Measurements from ENCODE around the gene DCANP1.

The DCANP1 gene

DNA sequence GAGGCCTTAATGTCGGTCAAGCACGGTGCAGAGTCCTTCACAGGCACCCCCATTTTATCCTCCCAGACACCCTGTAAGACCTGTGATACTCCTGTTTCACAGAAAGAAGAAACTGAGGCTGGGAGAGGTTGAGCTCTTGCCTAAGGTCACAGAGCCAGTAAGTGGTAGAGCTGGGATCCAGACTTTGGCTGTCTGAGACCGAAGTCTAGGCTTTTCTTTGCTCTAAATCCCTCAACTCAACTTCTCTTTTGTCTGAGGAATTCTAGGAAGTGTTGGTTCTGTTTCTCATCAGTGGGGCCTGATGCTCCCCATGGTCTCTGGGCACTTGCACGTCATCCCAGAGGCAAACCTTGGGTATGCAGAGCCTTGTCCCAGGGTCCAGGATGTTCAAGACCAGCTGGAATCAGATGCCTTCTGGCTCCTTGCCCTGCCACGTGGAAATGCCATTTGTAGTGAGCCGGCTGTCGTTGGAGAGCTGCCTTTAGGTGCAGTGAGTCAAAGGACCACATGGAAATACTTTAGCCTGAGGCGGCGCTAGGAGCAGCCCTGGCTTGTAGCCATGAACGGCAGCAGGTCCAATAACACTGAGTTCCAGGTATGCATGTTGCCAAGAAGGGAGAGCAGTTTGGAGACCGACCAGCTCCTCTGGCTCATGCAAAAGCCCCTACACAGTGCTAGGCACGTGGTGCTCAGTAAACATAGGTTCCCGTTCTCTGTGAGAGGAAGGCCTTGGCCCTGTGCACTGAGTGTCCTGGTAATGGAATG, 9.2 kb downstream of the DCANP1 start:
- TF ChIP-seq FOXP2 (optimal IDR thresholded peaks at IDR 0.05; ENCODE audit: borderline replicate concordance, extremely low read depth, extremely low read length, insufficient read depth) = no peak
- no peak for TF ChIP-seq SIN3A (IDR thresholded peaks at IDR 0.05; ENCODE audit: borderline replicate concordance, insufficient read depth, low read length)
- no peak for TF ChIP-seq TAF1 (IDR thresholded peaks at IDR 0.05; ENCODE audit: borderline replicate concordance, insufficient read depth, low read length)
- TF ChIP-seq, protein P1, sequence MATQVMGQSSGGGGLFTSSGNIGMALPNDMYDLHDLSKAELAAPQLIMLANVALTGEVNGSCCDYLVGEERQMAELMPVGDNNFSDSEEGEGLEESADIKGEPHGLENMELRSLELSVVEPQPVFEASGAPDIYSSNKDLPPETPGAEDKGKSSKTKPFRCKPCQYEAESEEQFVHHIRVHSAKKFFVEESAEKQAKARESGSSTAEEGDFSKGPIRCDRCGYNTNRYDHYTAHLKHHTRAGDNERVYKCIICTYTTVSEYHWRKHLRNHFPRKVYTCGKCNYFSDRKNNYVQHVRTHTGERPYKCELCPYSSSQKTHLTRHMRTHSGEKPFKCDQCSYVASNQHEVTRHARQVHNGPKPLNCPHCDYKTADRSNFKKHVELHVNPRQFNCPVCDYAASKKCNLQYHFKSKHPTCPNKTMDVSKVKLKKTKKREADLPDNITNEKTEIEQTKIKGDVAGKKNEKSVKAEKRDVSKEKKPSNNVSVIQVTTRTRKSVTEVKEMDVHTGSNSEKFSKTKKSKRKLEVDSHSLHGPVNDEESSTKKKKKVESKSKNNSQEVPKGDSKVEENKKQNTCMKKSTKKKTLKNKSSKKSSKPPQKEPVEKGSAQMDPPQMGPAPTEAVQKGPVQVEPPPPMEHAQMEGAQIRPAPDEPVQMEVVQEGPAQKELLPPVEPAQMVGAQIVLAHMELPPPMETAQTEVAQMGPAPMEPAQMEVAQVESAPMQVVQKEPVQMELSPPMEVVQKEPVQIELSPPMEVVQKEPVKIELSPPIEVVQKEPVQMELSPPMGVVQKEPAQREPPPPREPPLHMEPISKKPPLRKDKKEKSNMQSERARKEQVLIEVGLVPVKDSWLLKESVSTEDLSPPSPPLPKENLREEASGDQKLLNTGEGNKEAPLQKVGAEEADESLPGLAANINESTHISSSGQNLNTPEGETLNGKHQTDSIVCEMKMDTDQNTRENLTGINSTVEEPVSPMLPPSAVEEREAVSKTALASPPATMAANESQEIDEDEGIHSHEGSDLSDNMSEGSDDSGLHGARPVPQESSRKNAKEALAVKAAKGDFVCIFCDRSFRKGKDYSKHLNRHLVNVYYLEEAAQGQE (IDR thresholded peaks at IDR 0.05; ENCODE audit: insufficient read depth in 1 of 2, low read depth in 2 of 2, low read length in 2 of 2) = no peak
- TF ChIP-seq POLR2AphosphoS5 (IDR thresholded peaks at IDR 0.05; ENCODE audit: low read depth, low read length) = no peak

DNA sequence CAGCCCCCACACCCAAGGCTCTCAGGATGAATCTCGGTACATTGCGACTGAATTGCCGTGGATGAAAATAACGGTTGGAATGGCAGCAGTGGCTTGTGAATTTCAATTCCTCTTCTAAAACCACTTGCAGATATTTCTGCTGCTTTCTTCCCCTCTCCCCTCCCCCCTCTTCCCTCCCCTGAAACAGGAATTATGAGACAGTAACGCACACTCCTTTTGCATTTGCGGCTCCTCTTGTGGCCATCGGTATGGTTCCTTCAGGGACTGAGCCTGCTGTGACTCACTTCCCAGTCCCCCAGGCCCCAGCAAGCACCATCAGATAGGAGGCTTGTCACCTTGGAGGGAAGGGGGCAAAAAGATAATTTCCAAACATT, 9.7 kb downstream of the DCANP1 start:
- TF ChIP-seq, protein P1 (IDR thresholded peaks at IDR 0.05; ENCODE audit: insufficient read depth in 1 of 2, low read depth in 2 of 2, low read length in 2 of 2) = no peak
- TF ChIP-seq SIN3A (IDR thresholded peaks at IDR 0.05; ENCODE audit: borderline replicate concordance, insufficient read depth, low read length) = no peak
- no peak for TF ChIP-seq FOXP2 (optimal IDR thresholded peaks at IDR 0.05; ENCODE audit: borderline replicate concordance, extremely low read depth, extremely low read length, insufficient read depth)
- TF ChIP-seq TAF1 (IDR thresholded peaks at IDR 0.05; ENCODE audit: borderline replicate concordance, insufficient read depth, low read length) = no peak
- no peak for TF ChIP-seq POLR2AphosphoS5 (IDR thresholded peaks at IDR 0.05; ENCODE audit: low read depth, low read length)

DNA sequence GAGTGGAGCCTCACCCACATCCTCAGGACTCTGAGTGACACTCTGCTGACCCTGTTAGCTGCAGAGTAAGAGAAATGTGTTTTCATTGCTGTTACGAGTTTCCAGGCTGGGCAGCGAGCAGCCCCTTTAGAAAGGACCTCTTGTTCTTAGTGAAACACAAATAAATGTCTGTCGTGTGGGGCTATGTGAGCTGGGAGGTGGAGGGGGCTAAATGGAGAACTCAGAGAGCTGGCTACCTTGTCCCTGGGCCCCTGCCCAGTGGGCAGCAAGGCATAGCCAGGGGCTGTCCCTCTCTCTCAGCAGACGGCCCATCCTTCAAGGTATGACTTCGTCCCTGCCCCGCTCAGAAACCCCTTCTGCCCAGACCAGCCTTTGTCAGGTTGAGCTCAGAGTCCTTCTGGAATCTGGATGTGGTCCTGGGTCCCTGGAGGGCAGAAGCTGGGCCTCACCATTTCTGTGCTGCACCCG, 10.2 kb downstream of the DCANP1 start:
- TF ChIP-seq SIN3A (IDR thresholded peaks at IDR 0.05; ENCODE audit: borderline replicate concordance, insufficient read depth, low read length) (no peak), TAF1 (IDR thresholded peaks at IDR 0.05; ENCODE audit: borderline replicate concordance, insufficient read depth, low read length) (no peak), POLR2AphosphoS5 (IDR thresholded peaks at IDR 0.05; ENCODE audit: low read depth, low read length) (no peak), FOXP2 (optimal IDR thresholded peaks at IDR 0.05; ENCODE audit: borderline replicate concordance, extremely low read depth, extremely low read length, insufficient read depth) (no peak)
- TF ChIP-seq, protein P1 (IDR thresholded peaks at IDR 0.05; ENCODE audit: insufficient read depth in 1 of 2, low read depth in 2 of 2, low read length in 2 of 2) = no peak

DNA sequence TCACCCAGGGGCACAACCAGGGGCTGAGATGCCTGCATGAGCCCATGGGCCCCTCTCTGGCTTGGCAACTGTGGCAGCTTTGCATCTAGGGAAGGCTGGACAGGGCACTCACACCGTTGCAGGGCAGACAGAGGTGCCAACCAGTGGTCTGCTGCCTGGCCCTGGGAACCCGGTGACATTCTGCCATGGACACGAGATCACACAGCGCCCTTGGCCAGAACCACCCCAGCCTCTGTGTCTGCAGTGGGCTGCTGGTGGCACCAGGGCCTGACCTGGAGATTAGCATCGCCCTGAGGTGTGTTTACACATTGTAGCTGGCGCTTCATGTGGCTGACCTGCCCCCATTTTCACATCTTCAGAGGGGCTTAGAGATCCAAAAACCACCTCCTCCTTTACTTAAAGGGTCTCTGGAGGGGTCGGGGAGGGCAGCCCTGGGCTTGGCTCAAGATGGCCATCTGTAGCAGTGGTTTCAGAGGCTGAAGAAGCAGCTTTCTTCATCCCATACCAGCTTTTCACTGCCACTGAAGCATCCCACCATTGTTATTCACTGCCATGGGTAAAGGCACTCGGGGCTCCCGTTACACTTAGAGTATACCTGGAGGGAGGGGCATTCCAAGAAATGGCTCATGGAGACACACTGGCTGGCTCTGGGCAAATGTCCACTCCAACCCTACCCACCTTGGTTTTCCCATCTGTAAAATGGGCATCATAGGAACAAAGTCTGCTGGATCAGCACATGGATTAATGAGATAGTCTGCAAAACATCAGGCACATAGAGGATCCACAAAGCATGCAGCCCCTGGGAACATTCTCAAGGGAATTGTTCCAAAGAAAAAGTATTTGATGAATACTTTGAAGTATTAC, 11.4 kb downstream of the DCANP1 start:
- TF ChIP-seq TAF1 (IDR thresholded peaks at IDR 0.05; ENCODE audit: borderline replicate concordance, insufficient read depth, low read length) (no peak), FOXP2 (optimal IDR thresholded peaks at IDR 0.05; ENCODE audit: borderline replicate concordance, extremely low read depth, extremely low read length, insufficient read depth) (no peak), SIN3A (IDR thresholded peaks at IDR 0.05; ENCODE audit: borderline replicate concordance, insufficient read depth, low read length) (no peak), POLR2AphosphoS5 (IDR thresholded peaks at IDR 0.05; ENCODE audit: low read depth, low read length) (no peak)
- TF ChIP-seq, protein P1 (IDR thresholded peaks at IDR 0.05; ENCODE audit: insufficient read depth in 1 of 2, low read depth in 2 of 2, low read length in 2 of 2) = no peak

Data from PFSK-1 (cell line).